Stimulated activated CD8-positive, alpha-beta memory T cell treated with anti-CD3 and anti-CD28 coated beads, Interleukin-15, amount 100 ng/mL, for 1 hour (primary cell): ENCODE results near the gene MCM6.
A peak's percentile ranks its signal among the peaks of the same experiment; 100 is the strongest.
"Not testable (repeated sequence)": the region's sequence is repeated elsewhere in the genome, so short reads cannot be mapped to it uniquely, and the experiment has no call there.

ENCODE experiments used
- DNase-seq: peaks from one replicate; pipeline ENCODE4 v3.0.0-alpha.2; 2020; ENCODE audit warnings: low read depth

Gene MCM6

DNA sequence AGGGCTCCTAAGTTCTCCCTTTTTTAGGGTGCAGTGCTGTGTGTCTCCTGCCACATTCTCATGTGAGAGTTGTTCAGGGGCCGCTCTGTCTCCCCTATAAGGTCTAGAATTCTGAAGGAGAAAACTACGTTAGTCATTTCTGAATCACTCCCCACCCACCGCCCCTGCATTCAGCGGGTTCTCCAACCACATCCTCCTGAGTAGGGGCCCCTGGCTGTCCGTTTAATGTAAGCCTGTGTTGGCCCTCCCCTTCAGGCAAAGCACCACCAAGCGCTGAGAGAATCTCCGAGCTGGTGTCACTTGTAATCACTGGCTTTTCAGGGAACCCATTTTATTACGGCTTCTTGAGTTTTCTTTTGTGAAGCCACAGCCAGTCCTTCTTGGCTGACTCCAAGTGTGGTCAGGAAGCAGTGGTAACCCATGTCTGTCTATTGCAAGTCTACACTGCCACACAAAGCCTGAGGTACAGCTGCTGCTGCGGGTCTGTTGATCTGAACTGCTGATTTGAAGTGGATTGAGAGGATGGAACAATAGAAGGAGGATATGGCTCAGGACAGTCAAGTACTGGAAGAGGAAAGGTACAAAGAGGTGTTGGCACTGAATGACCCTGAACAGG, 56.1 kb downstream of the MCM6 start:
- peak; percentile 51 for DNase-seq

DNA sequence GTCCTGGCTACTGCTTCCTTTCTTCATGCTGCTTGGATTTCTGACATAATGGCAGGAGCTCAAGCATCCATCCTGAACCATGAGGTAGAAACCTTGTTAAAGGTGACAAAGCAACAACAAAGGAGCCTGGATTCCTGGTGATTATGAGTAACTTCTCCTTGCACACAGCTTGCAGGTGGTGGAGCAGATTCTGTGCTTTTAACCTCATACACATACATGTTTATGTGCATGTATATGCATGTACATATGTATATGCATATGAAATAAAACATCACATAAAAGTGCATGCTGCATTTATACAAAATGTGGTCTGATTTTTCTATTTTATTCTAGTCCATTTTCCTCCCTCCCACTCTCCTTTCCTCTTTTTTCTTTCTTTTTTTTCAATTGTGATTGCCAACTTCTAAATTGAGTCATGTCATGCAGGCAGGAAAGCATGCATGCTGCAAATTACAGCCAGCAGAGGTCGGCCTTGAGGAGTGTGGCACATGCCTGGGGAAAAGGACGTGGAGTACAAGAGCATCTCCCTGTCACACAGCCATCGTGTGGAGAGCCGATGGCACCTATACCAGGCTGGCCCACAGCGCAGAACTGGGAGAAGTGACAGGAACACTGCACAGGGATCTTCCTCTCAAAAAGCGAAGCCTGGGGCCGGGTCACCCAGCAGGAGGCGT, 57.2 kb downstream of the MCM6 start:
- DNase-seq = no peak

- DNase-seq = no peak
These were observed 58.3 kb downstream of the MCM6 start for GRCh38 chr2:135817951-135818350.

- DNase-seq = no peak
These were observed 58.8 kb downstream of the MCM6 start for GRCh38 chr2:135817466-135817865.

GRCh38 chr2:135815269-135815668, 61.0 kb downstream of the MCM6 start:
- DNase-seq = no peak

DNA sequence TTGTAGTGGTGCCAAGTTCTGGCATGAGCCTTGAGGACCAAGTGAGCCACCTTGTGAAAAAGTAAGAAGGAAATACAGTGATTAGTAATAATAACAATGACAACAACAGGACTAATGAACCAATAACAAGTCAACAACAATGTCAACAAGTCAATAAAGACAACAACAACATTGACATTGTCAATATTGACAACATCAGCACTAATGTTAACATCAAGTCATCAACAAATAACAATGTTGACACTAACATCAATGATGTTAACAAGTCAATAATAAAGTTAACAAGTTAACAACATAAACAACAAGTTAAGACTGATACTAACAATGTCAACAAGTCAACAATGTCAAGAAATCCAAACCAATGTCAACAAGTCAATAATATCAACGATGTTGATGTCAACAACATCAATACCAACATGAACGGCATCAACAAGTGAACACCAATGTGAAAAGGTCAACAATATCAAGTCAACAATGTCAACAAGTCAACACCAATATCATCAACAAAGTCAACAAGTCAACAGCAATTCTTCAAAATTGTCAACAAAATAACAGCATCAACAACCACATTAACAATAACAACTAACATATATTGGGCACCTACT, 63.2 kb downstream of the MCM6 start:
- no peak for DNase-seq

GRCh38 chr2:135807874-135808273, 68.4 kb downstream of the MCM6 start:
- not testable (repeated sequence) for DNase-seq

GRCh38 chr2:135803278-135803677, 73.0 kb downstream of the MCM6 start:
- DNase-seq = no peak

DNA sequence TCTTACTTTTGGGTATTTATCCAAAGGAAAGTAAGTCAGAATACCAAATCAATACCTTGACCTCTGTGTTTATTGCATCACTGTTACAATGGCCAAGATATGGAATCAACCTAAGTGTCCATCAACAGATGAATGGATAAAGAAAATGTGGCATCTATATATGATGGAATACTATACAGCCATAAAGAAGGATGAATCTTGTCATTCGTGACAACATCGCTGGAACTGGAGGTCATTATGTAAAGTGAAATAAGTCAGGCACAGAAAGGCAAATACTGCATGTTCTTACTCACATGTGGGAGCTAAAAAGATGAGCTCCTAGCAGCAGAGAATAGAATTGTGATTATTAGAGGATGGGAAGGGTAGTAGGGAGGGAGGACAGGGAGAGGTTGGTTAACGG, 73.9 kb downstream of the MCM6 start:
- DNase-seq = no peak

DNA sequence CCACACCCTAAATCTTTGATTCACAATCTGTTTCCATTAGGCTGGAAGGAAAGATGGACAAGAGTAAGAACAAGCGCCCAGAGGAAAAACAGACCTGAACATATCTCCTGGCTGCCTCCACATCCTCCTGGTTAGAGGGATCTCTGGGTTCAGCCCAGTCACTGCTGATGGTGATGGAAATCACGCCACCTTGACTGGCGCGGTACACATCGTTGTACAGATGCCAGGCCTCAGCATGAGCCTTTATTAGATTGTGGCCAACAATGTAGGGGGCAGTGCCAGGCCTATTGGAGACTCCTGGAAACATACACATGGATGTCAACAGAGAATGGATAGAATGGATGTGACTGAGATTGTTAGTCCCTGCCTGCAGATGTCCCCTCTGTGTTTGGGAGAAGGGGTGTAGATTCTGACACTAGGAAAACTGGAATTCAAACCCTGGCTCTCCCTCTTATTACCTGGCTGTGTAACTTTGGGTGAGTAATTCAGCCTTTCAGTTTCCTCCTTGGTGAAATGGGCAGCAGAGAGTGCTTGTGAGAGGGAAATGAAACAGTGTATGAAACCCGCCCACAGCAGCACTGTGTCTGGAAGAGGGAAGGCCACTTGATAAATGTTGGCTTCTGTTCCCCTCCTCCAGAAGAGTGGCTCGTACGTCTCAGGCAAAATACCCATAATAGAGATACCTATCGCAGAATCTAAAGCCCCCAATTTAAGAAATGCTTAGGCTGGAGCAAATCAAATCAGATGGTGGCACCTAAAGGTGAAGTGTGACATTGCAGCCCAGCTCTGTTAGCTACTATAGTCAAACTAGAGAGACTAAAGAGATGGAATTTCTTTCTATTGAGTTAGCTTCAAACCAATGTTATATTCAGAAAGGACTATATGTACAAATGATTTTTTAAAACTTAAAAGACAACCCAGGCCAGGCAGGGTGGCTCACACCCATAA, 75.5 kb downstream of the MCM6 start:
- no peak for DNase-seq

DNA sequence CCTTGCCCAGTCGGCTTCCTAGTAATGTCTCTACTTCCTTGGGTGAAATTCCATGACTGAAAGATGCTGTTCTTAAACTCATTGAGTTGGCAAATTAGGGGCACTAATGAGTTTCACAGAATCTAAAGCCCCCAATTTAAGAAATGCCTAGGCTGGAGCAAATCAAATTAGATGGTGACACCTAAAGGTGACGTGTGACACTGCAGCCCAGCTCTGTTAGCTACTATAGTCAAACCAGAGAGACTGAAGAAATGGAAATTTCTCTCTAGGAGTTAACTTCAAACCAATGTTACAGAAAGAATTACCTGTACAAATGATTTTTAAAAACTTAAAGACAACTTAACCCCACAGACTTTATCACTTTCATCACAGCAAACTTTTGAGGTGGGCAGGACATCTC, 76.5 kb downstream of the MCM6 start:
- DNase-seq = no peak

GRCh38 chr2:135798762-135799161, 77.5 kb downstream of the MCM6 start:
- DNase-seq = no peak

GRCh38 chr2:135798275-135798705, 78.0 kb downstream of the MCM6 start:
- no peak for DNase-seq

- DNase-seq = peak; percentile 62
These were observed 78.6 kb downstream of the MCM6 start for GRCh38 chr2:135797497-135798274.

DNA sequence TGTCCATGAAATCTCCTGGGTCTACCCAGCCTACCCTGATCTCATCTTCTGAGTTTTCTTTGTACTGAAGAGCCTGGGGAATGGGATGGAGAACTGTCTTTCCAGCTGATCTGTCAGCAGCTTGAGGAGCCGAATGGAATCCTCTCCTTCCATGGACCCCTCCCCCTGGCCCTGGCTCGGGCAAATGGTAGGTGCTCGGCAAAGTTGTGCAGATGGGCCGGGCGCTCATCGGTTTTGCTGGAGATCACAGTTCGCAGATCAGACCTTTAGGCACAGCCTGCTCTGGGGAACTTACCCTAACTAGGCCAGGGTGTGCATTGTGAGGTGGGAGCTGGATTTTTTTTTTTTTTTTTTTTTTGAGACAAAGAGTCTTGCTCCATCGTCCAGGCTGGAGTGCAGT, 79.6 kb downstream of the MCM6 start:
- DNase-seq = no peak

GRCh38 chr2:135795641-135796040, 80.6 kb downstream of the MCM6 start:
- DNase-seq = not testable (repeated sequence)

- no peak for DNase-seq
These were observed 83.7 kb downstream of the MCM6 start for GRCh38 chr2:135792401-135793150.

GRCh38 chr2:135791418-135792190, 84.6 kb downstream of the MCM6 start:
- DNase-seq = no peak

DNA sequence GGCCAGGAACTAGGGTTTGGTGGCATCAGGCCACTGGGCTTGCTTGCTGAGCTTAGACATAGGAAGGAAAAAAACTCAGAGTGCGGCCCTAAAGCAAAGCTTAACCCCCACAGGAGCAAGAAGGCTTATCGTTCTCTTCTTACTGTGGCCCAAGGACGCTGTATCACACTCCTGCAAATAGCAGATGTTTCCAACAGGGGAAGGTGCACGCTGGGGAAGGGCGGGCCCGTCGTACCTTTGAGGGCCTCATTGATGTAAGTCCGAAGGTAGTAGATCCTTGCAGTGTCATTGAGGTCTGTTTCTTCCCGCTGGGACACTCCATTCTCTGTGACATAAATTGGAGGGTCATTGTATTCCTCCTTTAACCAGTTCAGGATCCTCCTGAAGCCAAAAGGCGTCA, 85.8 kb downstream of the MCM6 start:
- no peak for DNase-seq
